Epidermal melanocyte (primary cell): Measurements from ENCODE around the gene EXD3.

ENCODE experiments used
- DNase-seq: peaks from one replicate; pipeline ENCODE4 v3.0.0; 2011; ENCODE audit warnings: low spot score; ENCODE audit not compliant: insufficient read length

EXD3 gene

GRCh38 chr9:137447722-137448601 lies 25.0 kb upstream of the EXD3 start:
- DNase-seq = no peak

GRCh38 chr9:137446851-137447471 lies 24.0 kb upstream of the EXD3 start:
- no peak for DNase-seq

GRCh38 chr9:137445930-137446431 lies 23.0 kb upstream of the EXD3 start:
- no peak for DNase-seq

- DNase-seq = peak; percentile 67
Observed at GRCh38 chr9:137445275-137445807, 22.4 kb upstream of the EXD3 start.

GRCh38 chr9:137444106-137444790 lies 21.3 kb upstream of the EXD3 start:
- no peak for DNase-seq

- DNase-seq = no peak
Observed at GRCh38 chr9:137441935-137442321, 19.0 kb upstream of the EXD3 start.

GRCh38 chr9:137441289-137441934 lies 18.4 kb upstream of the EXD3 start, which contains the start of gene ENTPD8:
TSS of gene ENTPD8 (minus strand) at chr9:137441357. CDS start at chr9:137438285, 3,072 bp downstream.
- no peak for DNase-seq

- no peak for DNase-seq
Observed at GRCh38 chr9:137439158-137439714, 16.3 kb upstream of the EXD3 start.

- no peak for DNase-seq
Observed at GRCh38 chr9:137438591-137439157, 15.7 kb upstream of the EXD3 start.

GRCh38 chr9:137437691-137438590 lies 15.0 kb upstream of the EXD3 start:
- DNase-seq = no peak

- DNase-seq = no peak
Observed at GRCh38 chr9:137436761-137437600, 14.0 kb upstream of the EXD3 start.

- DNase-seq = peak; percentile 65
Observed at GRCh38 chr9:137435980-137436760, 13.2 kb upstream of the EXD3 start.

GRCh38 chr9:137435381-137435891 lies 12.5 kb upstream of the EXD3 start:
- DNase-seq = no peak

- DNase-seq = no peak
Observed at GRCh38 chr9:137434498-137435380, 11.8 kb upstream of the EXD3 start.

- DNase-seq = no peak
Observed at GRCh38 chr9:137433916-137434431, 11.0 kb upstream of the EXD3 start.

- no peak for DNase-seq
Observed at GRCh38 chr9:137433349-137433915, 10.5 kb upstream of the EXD3 start.
